Astrocyte (in vitro differentiated cells and primary cell): ENCODE measurements around the gene ZNF121. TPM values are rescaled to one million over a fixed set of nuclear protein-coding genes. Genes with fewer than 3 reads are reported as not detected.
"Not testable (repeated sequence)": the region's sequence is repeated elsewhere in the genome, so short reads cannot be mapped to it uniquely, and the experiment has no call there.

Experiments used
- DNase-seq: peaks from one replicate; pipeline ENCODE4 v3.0.0-alpha.2; 2010; ENCODE audit warnings: low read depth
- FAIRE-seq: peaks from 2 replicates; lab custom pipeline; 2011; peaks lifted over from hg19 to GRCh38; lab: Jason Lieb, UNC
- H2AFZ ChIP-seq: 2 replicates; pipeline ENCODE4 v1.6.0; 2012; ENCODE audit warnings: low read depth, low read length, inconsistent platforms
- H3K27ac ChIP-seq: 2 replicates; pipeline ENCODE4 v1.5.1; 2011; ENCODE audit warnings: low read depth, low read length, inconsistent platforms
- H3K27me3 ChIP-seq: 2 replicates; pipeline ENCODE4 v1.6.0; 2011; ENCODE audit warnings: low read length, inconsistent platforms; ENCODE audit not compliant: insufficient read depth
- H3K36me3 ChIP-seq: 2 replicates; pipeline ENCODE4 v1.5.1; 2011; ENCODE audit warnings: low read length, inconsistent platforms; ENCODE audit not compliant: insufficient read depth
- H3K4me1 ChIP-seq: 2 replicates; pipeline ENCODE4 v1.5.1; 2011; ENCODE audit warnings: low read length, inconsistent platforms; ENCODE audit not compliant: insufficient read depth
- H3K4me2 ChIP-seq: 2 replicates; pipeline ENCODE4 v1.6.0; 2012; ENCODE audit warnings: low read length, inconsistent platforms
- H3K4me3 ChIP-seq: 2 replicates; pipeline ENCODE4 v1.5.1; 2011; ENCODE audit warnings: low read depth, mild to moderate bottlenecking, low read length, inconsistent platforms; ENCODE audit not compliant: insufficient read depth
- H3K79me2 ChIP-seq: 2 replicates; pipeline ENCODE4 v1.6.0; 2012; ENCODE audit warnings: mild to moderate bottlenecking, low read length, inconsistent platforms; ENCODE audit not compliant: insufficient read depth
- H3K9ac ChIP-seq: 2 replicates; pipeline ENCODE4 v1.6.0; 2012; ENCODE audit warnings: mild to moderate bottlenecking, low read length, inconsistent platforms
- H3K9me3 ChIP-seq: 2 replicates; pipeline ENCODE4 v1.5.1; 2012; ENCODE audit warnings: low read depth, mild to moderate bottlenecking, low read length, inconsistent platforms; ENCODE audit not compliant: insufficient read depth
- H4K20me1 ChIP-seq: 2 replicates; pipeline ENCODE4 v1.6.0; 2012; ENCODE audit warnings: low read length, inconsistent platforms; ENCODE audit not compliant: insufficient read depth
- H3K27ac Mint-ChIP-seq: one replicate; pipeline ENCODE4 v1.8.0; 2021; ENCODE audit warnings: mild to moderate bottlenecking, mixed read lengths; ENCODE audit not compliant: unreplicated experiment
- H3K27me3 Mint-ChIP-seq: one replicate; pipeline ENCODE4 v1.8.0; 2021; ENCODE audit warnings: low read depth, mixed read lengths; ENCODE audit not compliant: unreplicated experiment
- H3K36me3 Mint-ChIP-seq: one replicate; pipeline ENCODE4 v1.8.0; 2021; ENCODE audit warnings: low read depth, mixed read lengths; ENCODE audit not compliant: unreplicated experiment
- H3K4me1 Mint-ChIP-seq: one replicate; pipeline ENCODE4 v1.8.0; 2021; ENCODE audit warnings: low read depth, mixed read lengths; ENCODE audit not compliant: unreplicated experiment
- H3K4me3 Mint-ChIP-seq: one replicate; pipeline ENCODE4 v1.8.0; 2021; ENCODE audit warnings: mild to moderate bottlenecking, moderate library complexity, mixed read lengths; ENCODE audit not compliant: unreplicated experiment
- H3K9me3 Mint-ChIP-seq: one replicate; pipeline ENCODE4 v1.8.0; 2021; ENCODE audit warnings: mild to moderate bottlenecking, mixed read lengths; ENCODE audit not compliant: unreplicated experiment
- CTCF ChIP-seq: IDR thresholded peaks from 2 replicates; pipeline ENCODE4 v1.5.1; 2011; ENCODE audit warnings: low read depth, mild to moderate bottlenecking, inconsistent platforms, low read length, moderate library complexity; ENCODE audit not compliant: insufficient read depth
- EZH2 ChIP-seq: IDR thresholded peaks from 2 replicates; pipeline ENCODE4 v1.6.1; 2012; ENCODE audit warnings: mild to moderate bottlenecking, low read length, inconsistent platforms; ENCODE audit not compliant: insufficient read depth
- total RNA-seq: library from RNA; stranded (reverse); gene quantifications from 2 replicates; pipeline ENCODE4 v1.2.1, GENCODE V29; 2021

Gene ZNF121
- total RNA-seq, 1 donor from 2014 or later = 72.6 TPM

GRCh38 chr19:9586764-9587163, 2.5 kb upstream of the ZNF121 start:
- no peak overlapping the region for H3K9ac ChIP-seq
- H3K9me3 ChIP-seq = no peaks in the 10 kb centered on the region
- H3K79me2 ChIP-seq = peaks cover 29% of the 10 kb centered on the region
- no peak for TF ChIP-seq EZH2
- TF ChIP-seq CTCF = peak; percentile 52
- H3K4me3 ChIP-seq = no peak overlapping the region
- no peaks in the 10 kb centered on the region for H3K27me3 ChIP-seq
- no peak overlapping the region for H3K27ac ChIP-seq
- DNase-seq (peak; percentile 38), FAIRE-seq (no peak)
- no peak overlapping the region for H3K27ac Mint-ChIP-seq
- H3K9me3 Mint-ChIP-seq = peaks cover 4% of the 10 kb centered on the region
- H3K36me3 ChIP-seq = no peaks in the 10 kb centered on the region
- H3K4me1 ChIP-seq = peaks cover 4% of the 10 kb centered on the region
- peaks cover 9% of the 10 kb centered on the region for H4K20me1 ChIP-seq
- H2AFZ ChIP-seq = no peak overlapping the region
- peaks cover 6% of the 10 kb centered on the region for H3K4me1 Mint-ChIP-seq
- H3K36me3 Mint-ChIP-seq = no peaks in the 10 kb centered on the region
- peaks cover 7% of the 10 kb centered on the region for H3K27me3 Mint-ChIP-seq
- no peak overlapping the region for H3K4me3 Mint-ChIP-seq
- H3K4me2 ChIP-seq = peak overlapping the region; percentile 19

- not testable (repeated sequence) for H3K4me1 ChIP-seq, DNase-seq, H2AFZ ChIP-seq, H3K27me3 ChIP-seq, H3K27me3 Mint-ChIP-seq, H3K9me3 Mint-ChIP-seq, H3K9ac ChIP-seq, H3K4me3 ChIP-seq, FAIRE-seq, H3K27ac ChIP-seq, H3K36me3 ChIP-seq
- H3K9me3 ChIP-seq = peaks cover 10% of the 10 kb centered on the region
- H3K79me2 ChIP-seq = peaks cover 75% of the 10 kb centered on the region
- H3K27ac Mint-ChIP-seq = peak overlapping the region; percentile 59
- H4K20me1 ChIP-seq = peaks cover 47% of the 10 kb centered on the region
- H3K4me1 Mint-ChIP-seq = peaks cover 18% of the 10 kb centered on the region
- H3K36me3 Mint-ChIP-seq = peaks cover 10% of the 10 kb centered on the region
- peak overlapping the region; percentile 84 for H3K4me2 ChIP-seq
- H3K4me3 Mint-ChIP-seq = peak overlapping the region; percentile 96
Measured at GRCh38 chr19:9582081-9582725, 2.1 kb downstream of the ZNF121 start.

GRCh38 chr19:9580728-9581127, 3.6 kb downstream of the ZNF121 start:
- Histone ChIP-seq H3K79me2 (peaks cover 90% of the 10 kb centered on the region), H3K9ac (no peak overlapping the region), H3K4me3 (no peak overlapping the region), H3K27ac (no peak overlapping the region), H2AFZ (no peak overlapping the region), H3K27me3 (no peaks in the 10 kb centered on the region), H3K4me1 (peaks cover 4% of the 10 kb centered on the region), H3K9me3 (peaks cover 16% of the 10 kb centered on the region), H4K20me1 (peaks cover 61% of the 10 kb centered on the region), H3K4me2 (no peak overlapping the region), H3K36me3 (peaks cover 9% of the 10 kb centered on the region)
- Mint-ChIP-seq H3K36me3 (peaks cover 15% of the 10 kb centered on the region), H3K4me1 (peaks cover 22% of the 10 kb centered on the region), H3K9me3 (peaks cover 2% of the 10 kb centered on the region), H3K4me3 (peak overlapping the region; percentile 64), H3K27ac (no peak overlapping the region), H3K27me3 (no peaks in the 10 kb centered on the region)
- DNase-seq (no peak), FAIRE-seq (no peak)
- TF ChIP-seq EZH2 (no peak), CTCF (no peak)
